Spleen (tissue), 11 donors: ENCODE measurements around the gene ETFB. TPM values are rescaled to one million over a fixed set of nuclear protein-coding genes. Genes with fewer than 3 reads are reported as not detected.

Experiments used
- DNase-seq: peaks from one replicate; pipeline ENCODE4 v3.0.0-alpha.2; 2020
- H3K27ac ChIP-seq, 8 donors: fragments of 200-600 bp; sonication (generic) in 7 of 8; 1 replicate in 4 of 8; 2 replicates in 4 of 8; pipeline versions ENCODE4 v1.5.0 to v1.8.0; 2016 to 2021; ENCODE audit warnings: inconsistent platforms in 4 of 8, mild to moderate bottlenecking in 4 of 8, moderate library complexity in 1 of 8
- H3K27me3 ChIP-seq, 7 donors: fragments of 200-600 bp; sonication (generic) in 6 of 7; replicated peaks in 1 of 7; 1 replicate in 4 of 7; 2 replicates in 3 of 7; pipeline versions ENCODE4 v1.5.0 to v1.8.0; 2016 to 2021; ENCODE audit warnings: inconsistent platforms in 3 of 7, mild to moderate bottlenecking in 1 of 7
- H3K36me3 ChIP-seq, 6 donors: fragments of 200-600 bp; sonication (generic) in 5 of 6; 1 replicate in 4 of 6; 2 replicates in 2 of 6; pipeline versions ENCODE4 v1.5.0 to v1.8.0; 2016 to 2021; ENCODE audit warnings: inconsistent platforms in 2 of 6
- H3K4me1 ChIP-seq, 6 donors: fragments of 200-600 bp; sonication (generic) in 5 of 6; 1 replicate in 3 of 6; 2 replicates in 3 of 6; pipeline versions ENCODE4 v1.5.0 to v1.8.0; 2016 to 2021; ENCODE audit warnings: inconsistent platforms in 3 of 6
- H3K4me3 ChIP-seq, 8 donors: fragments of 200-600 bp; sonication (generic) in 7 of 8; 1 replicate in 4 of 8; 2 replicates in 4 of 8; pipeline versions ENCODE4 v1.5.0 to v1.8.0; 2016 to 2021; ENCODE audit warnings: inconsistent platforms in 4 of 8, mild to moderate bottlenecking in 4 of 8, moderate library complexity in 2 of 8
- H3K9me3 ChIP-seq, 8 donors: fragments of 200-600 bp; sonication (generic) in 7 of 8; 1 replicate in 4 of 8; 2 replicates in 4 of 8; pipeline versions ENCODE4 v1.5.0 to v1.8.0; 2016 to 2021; ENCODE audit warnings: inconsistent platforms in 4 of 8
- CTCF ChIP-seq, 11 experiments: fragments of 200-600 bp in 7 of 11; fragments of 450-650 bp in 4 of 11; sonication (generic) in 4 of 11; IDR thresholded peaks in 8 of 11; conservative IDR thresholded peaks in 3 of 11; 1 replicate in 7 of 11; 2 replicates in 4 of 11; pipeline versions ENCODE4 v1.4.0 to v1.8.0; 2016 to 2021; ENCODE audit warnings: antibody characterized with exemption in 11 of 11, inconsistent platforms in 4 of 11, mild to moderate bottlenecking in 1 of 11
- POLR2A ChIP-seq, 3 donors: fragments of 450-650 bp; IDR thresholded peaks; one replicate each; pipeline ENCODE4 v1.5.1; 2017; ENCODE audit warnings: antibody characterized with exemption in 3 of 3, mild to moderate bottlenecking in 1 of 3
- POLR2AphosphoS5 ChIP-seq, 3 donors: sonication (generic); formaldehyde crosslinking; IDR thresholded peaks; one replicate each; pipeline ENCODE4 v1.5.1; 2017; ENCODE audit warnings: antibody characterized with exemption in 3 of 3
- WGBS, 5 donors: extraction: QIAGEN DNeasy Blood & Tissue Kit in 3 of 5; methylation state at CpG; one replicate each; pipeline versions ENCODE4 v1.1.5 to v1.1.7; 2013 to 2018; 5-methylcytosine and 5-hydroxymethylcytosine counted together
- intact Hi-C: fragments of 100-400 bp; cut with DNase I; formaldehyde crosslinking; loops from one replicate; pipeline ENCODE4 v1.15.0; 2023; ENCODE audit warnings: low total_unique reads
- polyA plus RNA-seq, 3 donors: library from polyadenylated mRNA; stranded (reverse); fragments of 200-250 nt; gene quantifications; one replicate each; pipeline ENCODE4 v1.2.1, GENCODE V29; 2013
- total RNA-seq, 7 donors: library from RNA; depleted of rRNA in 3 of 7; stranded (reverse); fragments of >200 nt in 3 of 7; fragmentation: NEBNext Ultra II Directional in 4 of 7; extraction: Animal tissue kit (Norgen Biotek cat#: 25700) in 4 of 7; gene quantifications; one replicate each; pipeline versions ENCODE4 v1.1.0 to v1.2.1, GENCODE V29; 2016 to 2021
- donor health status: healthy with polysubstance abuse.
- donor health status: DM: no; HTN: no; CAD: no; lungs with moderate emphysema.
- donor health status: DM: no; HTN: no; CAD: no.
- donor health status: Bipolar disorder and iron deficiency.
- donor health status: healthy.
- donor health status: DM: no; HTN: no; CAD: no.
- donor health status: DM: yes; HTN: yes; CAD: no.

Gene ETFB
- total and polyA plus RNA-seq, 10 donors: 41.4 to 133 (median 71.0) TPM

- WGBS, 5 donors: 67 to 84% (median 80%) methylated on average over 4 of the region's 4 CpGs
- Histone ChIP-seq H3K36me3 (no peaks in the 10 kb centered on the region), H3K4me1 (peaks cover 4 to 92% (median 38%) of the 10 kb centered on the region in 6 donors), H3K9me3 (no peaks in the 10 kb centered on the region), H3K27me3 (no peaks in the 10 kb centered on the region), H3K27ac (peak overlapping the region in 5 of 8 donors; percentile 20 to 97 (median 93)), H3K4me3 (peak overlapping the region in 5 of 8 donors; percentile 29 to 95 (median 38))
- intact Hi-C loops: no loop called here
- no peak for TF ChIP-seq CTCF (IDR thresholded peaks at IDR 0.05 in 8 of 11, conservative IDR thresholded peaks at IDR 0.05 in 3 of 11)
- no peak for DNase-seq
These were observed 4.0 kb upstream of the ETFB start for GRCh38 chr19:51370230-51370629.

- H3K27ac ChIP-seq: peak within 1 kb of the TSS; percentile 82 to 97 (median 93)
- WGBS, 5 donors: 48 to 53% (median 50%) methylated on average over 20 to 23 of the region's 23 CpGs
- intact Hi-C loops: no loop called here
- no peaks in the 10 kb centered on the region for H3K27me3 ChIP-seq
- peak within 1 kb of the TSS; percentile 51 to 95 (median 78) for H3K4me3 ChIP-seq
- no peaks in the 10 kb centered on the region for H3K9me3 ChIP-seq
- no peak for DNase-seq
- no peaks in the 10 kb centered on the region for H3K36me3 ChIP-seq
- TF ChIP-seq POLR2A (IDR thresholded peaks at IDR 0.05) (no peak), CTCF (IDR thresholded peaks at IDR 0.05 in 8 of 11, conservative IDR thresholded peaks at IDR 0.05 in 3 of 11) (no peak), POLR2AphosphoS5 (IDR thresholded peaks at IDR 0.05) (no peak)
- H3K4me1 ChIP-seq: peaks cover 4 to 92% (median 47%) of the 10 kb centered on the region in 6 donors
These were observed 2.4 kb upstream of the ETFB start, which contains the start of gene CLDND2 for GRCh38 chr19:51368366-51369282. CLDND2 (minus strand) TSS chr19:51369003; CDS start chr19:51368577, 426 bp downstream.

- H3K36me3 ChIP-seq: no peaks in the 10 kb centered on the region
- peak overlapping the region; percentile 51 to 95 (median 78) for H3K4me3 ChIP-seq
- DNase-seq: peak; percentile 100
- intact Hi-C loops: no loop called here
- WGBS, 5 donors: 0 to 1% (median 1%) methylated on average over 39 to 64 of the region's 64 CpGs
- TF ChIP-seq POLR2AphosphoS5 (IDR thresholded peaks at IDR 0.05) (peak; percentile 92 to 95 (median 94)), CTCF (IDR thresholded peaks at IDR 0.05 in 8 of 11, conservative IDR thresholded peaks at IDR 0.05 in 3 of 11) (peak in 3 of 11 experiments; percentile 14 to 45 (median 26)), POLR2A (IDR thresholded peaks at IDR 0.05) (peak in 2 of 3 donors; percentile 7 to 59)
- H3K27ac ChIP-seq: peak overlapping the region; percentile 82 to 97 (median 93)
- peaks cover 4 to 91% (median 47%) of the 10 kb centered on the region in 6 donors for H3K4me1 ChIP-seq
- H3K27me3 ChIP-seq: no peaks in the 10 kb centered on the region
- no peaks in the 10 kb centered on the region for H3K9me3 ChIP-seq
These were observed 1.6 kb upstream of the ETFB start for GRCh38 chr19:51367565-51368365.
